K562 (cell line): ENCODE data around the gene ATL1. TPM values are rescaled to one million over a fixed set of nuclear protein-coding genes. Genes with fewer than 3 reads are reported as not detected.

Experiments used
- ATAC-seq: fragments of 200-7000 bp; cut with Tn5 transposase; 3 replicates; pipeline ENCODE4 v1.9.1; 2020; ENCODE audit warnings: moderate library complexity
- BruUV-seq: library from RNA; stranded (reverse); fragments of 400-500 nt; replicated peaks from 2 replicates; lab custom pipeline; 2021; lab: Mats Ljungman, UMichigan
- CTCF ChIA-PET: fragments of 300-600 bp; formaldehyde crosslinking; extraction: SDS; loops from one replicate; lab custom pipeline; 2021; ENCODE audit warnings: low intra/inter-chr PET ratio; lab: Yijun Ruan, JAX
- POLR2A ChIA-PET: fragments of 300-600, 350-650 bp; sonication (Branson Sonifier 250); formaldehyde crosslinking; extraction: SDS; loops from one replicate; lab custom pipeline; 2021; ENCODE audit warnings: antibody characterized with exemption, inconsistent platforms; lab: Yijun Ruan, JAX
- DNase-seq, 4 experiments: peaks; one replicate each; pipeline versions ENCODE4 v3.0.0 to v3.0.0-alpha.2; 2011 to 2018; ENCODE audit warnings: low spot score in 3 of 4, mixed read lengths in 3 of 4; ENCODE audit errors: extremely low read depth in 1 of 4
- FAIRE-seq: peaks from 2 replicates; lab custom pipeline; 2011; peaks lifted over from hg19 to GRCh38; lab: Jason Lieb, UNC
- H2AFZ ChIP-seq: 2 replicates; pipeline ENCODE4 v1.6.0; 2011; ENCODE audit warnings: low read depth, low read length, control low read depth, inconsistent platforms
- H3K27ac ChIP-seq: fragments of 200-600 bp; 3 replicates; pipeline ENCODE4 v1.8.0; 2011; ENCODE audit warnings: low read depth, mild to moderate bottlenecking, control low read depth, inconsistent platforms, low read length, moderate library complexity, mixed read lengths; ENCODE audit errors: extremely low read depth
- H3K27me3 ChIP-seq, 2 experiments: fragments of 300-600 bp in 1 of 2; 2 replicates in 1 of 2; 3 replicates in 1 of 2; pipeline versions ENCODE4 v1.6.0 to v1.8.0; 2011; ENCODE audit warnings: inconsistent platforms in 2 of 2, low read length in 2 of 2, mild to moderate bottlenecking in 1 of 2, mixed read lengths in 1 of 2, moderate library complexity in 1 of 2; ENCODE audit not compliant: control insufficient read depth in 2 of 2, insufficient read depth in 2 of 2
- H3K36me3 ChIP-seq: fragments of 300-600 bp; 3 replicates; pipeline ENCODE4 v1.8.0; 2011; ENCODE audit warnings: mild to moderate bottlenecking, low read length, inconsistent platforms; ENCODE audit not compliant: control insufficient read depth, insufficient read depth
- H3K4me1 ChIP-seq, 2 experiments: fragments of 200-600 bp in 1 of 2; replicated peaks in 1 of 2; 2 replicates in 1 of 2; 3 replicates in 1 of 2; pipeline versions ENCODE4 v1.5.1 to v1.8.0; 2011; ENCODE audit warnings: inconsistent platforms in 2 of 2, low read length in 2 of 2, mild to moderate bottlenecking in 1 of 2, mixed read lengths in 1 of 2, moderate library complexity in 1 of 2; ENCODE audit not compliant: control insufficient read depth in 2 of 2, insufficient read depth in 2 of 2
- H3K4me2 ChIP-seq: 2 replicates; pipeline ENCODE4 v1.6.1; 2011; ENCODE audit warnings: low read length, control low read depth, inconsistent platforms, mixed read lengths; ENCODE audit not compliant: insufficient read depth
- H3K4me3 ChIP-seq: fragments of 200-600 bp; sonication (generic), shearing (Covaris generic); 2 replicates; pipeline ENCODE4 v1.5.1; 2016; ENCODE audit warnings: control low read depth, inconsistent platforms
- H3K79me2 ChIP-seq: fragments of 200-600 bp; 3 replicates; pipeline ENCODE4 v1.8.0; 2011; ENCODE audit warnings: low read length, inconsistent platforms; ENCODE audit not compliant: control insufficient read depth, insufficient read depth
- H3K9ac ChIP-seq, 2 experiments: 2 replicates each; pipeline versions ENCODE4 v1.6.0 to v1.6.1; 2011; ENCODE audit warnings: low read depth in 2 of 2, low read length in 2 of 2, control low read depth in 1 of 2, inconsistent platforms in 1 of 2, mild to moderate bottlenecking in 1 of 2, mixed read lengths in 1 of 2; ENCODE audit not compliant: insufficient read depth in 1 of 2
- H3K9me1 ChIP-seq: one replicate; pipeline ENCODE4 v1.6.0; 2011; ENCODE audit warnings: inconsistent platforms, mild to moderate bottlenecking, low read length, moderate library complexity; ENCODE audit not compliant: control insufficient read depth, insufficient read depth
- H3K9me3 ChIP-seq: replicated peaks from 2 replicates; pipeline ENCODE4 v1.5.1; 2011; ENCODE audit warnings: low read depth, low read length, inconsistent platforms; ENCODE audit not compliant: control insufficient read depth, insufficient read depth
- H4K20me1 ChIP-seq: replicated peaks from 2 replicates; pipeline ENCODE4 v1.6.1; 2011; ENCODE audit warnings: low read length, inconsistent platforms, mixed read lengths; ENCODE audit not compliant: control insufficient read depth, insufficient read depth
- EGR1 ChIP-seq: fragments of 450-650 bp; conservative IDR thresholded peaks from 2 replicates; pipeline ENCODE4 v1.6.1; 2017; ENCODE audit warnings: mild to moderate bottlenecking
- HDAC2 ChIP-seq: fragments of 450-650 bp; IDR thresholded peaks from 2 replicates; pipeline ENCODE4 v1.6.1; 2016; ENCODE audit warnings: mild to moderate bottlenecking
- IRF9 ChIP-seq: fragments of 450-650 bp; IDR thresholded peaks from 2 replicates; pipeline ENCODE4 v1.6.1; 2016; ENCODE audit warnings: missing biosample characterization, missing genetic modification characterization
- MTA1 ChIP-seq: fragments of 450-650 bp; IDR thresholded peaks from 2 replicates; pipeline ENCODE4 v1.6.1; 2017; ENCODE audit warnings: borderline replicate concordance
- NFATC3 ChIP-seq: fragments of 450-650 bp; IDR thresholded peaks from 2 replicates; pipeline ENCODE4 v1.6.1; 2017; ENCODE audit warnings: mild to moderate bottlenecking
- PCBP2 ChIP-seq: fragments of 200-400 bp; formaldehyde crosslinking; IDR thresholded peaks from 2 replicates; pipeline ENCODE4 v1.6.1; 2018; ENCODE audit warnings: low read length, low read depth, mild to moderate bottlenecking, moderate library complexity; ENCODE audit not compliant: poor library complexity, severe bottlenecking
- POLR2A ChIP-seq: fragments of 450-650 bp; conservative IDR thresholded peaks from 2 replicates; pipeline ENCODE4 v1.6.1; 2016
- SMAD2 ChIP-seq: fragments of 150-350 bp; IDR thresholded peaks from 2 replicates; pipeline ENCODE4 v1.6.1; 2014; ENCODE audit warnings: low read depth, mild to moderate bottlenecking, low read length
- SREBF2 ChIP-seq: sonication (generic); formaldehyde crosslinking; IDR thresholded peaks from 2 replicates; pipeline ENCODE4 v1.4.0; 2020; ENCODE audit warnings: mild to moderate bottlenecking, missing genetic modification reagents
- ZBTB9 ChIP-seq: fragments of 450-650 bp; formaldehyde crosslinking; IDR thresholded peaks from 2 replicates; pipeline ENCODE4 v1.4.0; 2020; ENCODE audit warnings: mild to moderate bottlenecking, moderate library complexity
- ZNF23 ChIP-seq: fragments of 250-450 bp; sonication (Bioruptor Pico); IDR thresholded peaks from 2 replicates; pipeline ENCODE4 v1.4.0; 2020; ENCODE audit warnings: mild to moderate bottlenecking
- ZNF274 ChIP-seq: IDR thresholded peaks from 2 replicates; pipeline ENCODE4 v1.6.1; 2011; ENCODE audit warnings: low read depth, mild to moderate bottlenecking, low read length, moderate library complexity, borderline replicate concordance
- ZNF764 ChIP-seq: fragments of 250-450 bp; sonication (Bioruptor Pico); IDR thresholded peaks from 2 replicates; pipeline ENCODE4 v1.4.0; 2020; ENCODE audit warnings: low read depth, mild to moderate bottlenecking, moderate library complexity
- ZSCAN32 ChIP-seq: fragments of 450-650 bp; formaldehyde crosslinking; IDR thresholded peaks from 2 replicates; pipeline ENCODE4 v1.4.0; 2020; ENCODE audit warnings: mild to moderate bottlenecking, moderate library complexity
- WGBS: fragments of 100-300 bp; shearing (Covaris generic); methylation state at CpG from one replicate; pipeline ENCODE4 v1.1.6; 2016; ENCODE audit warnings: low coverage, mixed read lengths; ENCODE audit not compliant: insufficient coverage; ENCODE audit errors: missing lambda C conversion rate; 5-methylcytosine and 5-hydroxymethylcytosine counted together
- in situ Hi-C: fragments of 300-500 bp; cut with MboI; formaldehyde crosslinking; loops from 4 replicates; pipeline ENCODE4 v1.15.0; 2018; ENCODE audit warnings: inconsistent platforms, mixed read lengths
- intact Hi-C: fragments of 100-400 bp; cut with micrococcal nuclease; formaldehyde crosslinking; loops from 2 replicates; pipeline ENCODE4 v1.14.2; 2022
- polyA plus RNA-seq, 8 experiments: library from polyadenylated mRNA; depleted of rRNA in 4 of 8; stranded (reverse) in 5 of 8; unstranded in 3 of 8; fragments of >200 nt; fragmentation: Nextera tagmentation in 2 of 8; fragmentation: Illumina TruSeq in 1 of 8; extraction: Ambion mirVana in 2 of 8; extraction: Trizol in 1 of 8; gene quantifications; 2 replicates each; pipeline versions ENCODE4 v1.2.1 to v1.2.3, GENCODE V29; 2011 to 2014; ENCODE audit warnings: inconsistent platforms in 1 of 8, missing spikeins in 1 of 8
- total RNA-seq, 7 experiments: library from RNA; depleted of rRNA in 6 of 7; stranded (reverse); fragments of >200 nt in 6 of 7; fragmentation: Illumina TruSeq in 2 of 7; extraction: Trizol in 2 of 7; gene quantifications; 2 replicates each; pipeline versions ENCODE4 v1.2.1 to v1.2.3, GENCODE V29; 2011 to 2021; ENCODE audit warnings: low replicate concordance in 1 of 7
- TF ChIP-seq, protein P1 (sequence below): fragments of 200-800 bp; sonication (Bioruptor generic); IDR thresholded peaks from 2 replicates; pipeline ENCODE4 v1.6.1; 2016; ENCODE audit warnings: missing genetic modification characterization, missing compliant biosample characterization

ATL1 gene
- total and polyA plus RNA-seq, 9 of the 15 experiments (the other 6 are each of a cell fraction or from before 2014, with no cell fraction given): 0.04 to 0.16 (median 0.07) TPM; not detected in 4

- in situ Hi-C loops: no loop called here
- H3K9me3 ChIP-seq: no peaks in the 10 kb centered on the region
- no peak for DNase-seq
- H3K4me3 ChIP-seq: no peak overlapping the region
- BruUV-seq: no TSS peak
- peaks cover 0 to 3% of the 10 kb centered on the region in 2 experiments; a peak in 2 of 5 replicates for H3K27me3 ChIP-seq
- no peaks in the 10 kb centered on the region for H3K9me1 ChIP-seq
- no peak for ATAC-seq
- no peak overlapping the region for H2AFZ ChIP-seq
- TF ChIP-seq IRF9 (tag) (no peak), EGR1 (no peak), POLR2A (no peak), SREBF2 (no peak), SMAD2 (no peak), ZSCAN32 (no peak), MTA1 (no peak), ZNF764 (CRISPR knock-in tag) (no peak), PCBP2 (no peak), ZNF23 (CRISPR knock-in tag) (no peak), NFATC3 (no peak), ZNF274 (no peak), ZBTB9 (CRISPR knock-in tag) (no peak), HDAC2 (no peak)
- TF ChIP-seq, protein P1, sequence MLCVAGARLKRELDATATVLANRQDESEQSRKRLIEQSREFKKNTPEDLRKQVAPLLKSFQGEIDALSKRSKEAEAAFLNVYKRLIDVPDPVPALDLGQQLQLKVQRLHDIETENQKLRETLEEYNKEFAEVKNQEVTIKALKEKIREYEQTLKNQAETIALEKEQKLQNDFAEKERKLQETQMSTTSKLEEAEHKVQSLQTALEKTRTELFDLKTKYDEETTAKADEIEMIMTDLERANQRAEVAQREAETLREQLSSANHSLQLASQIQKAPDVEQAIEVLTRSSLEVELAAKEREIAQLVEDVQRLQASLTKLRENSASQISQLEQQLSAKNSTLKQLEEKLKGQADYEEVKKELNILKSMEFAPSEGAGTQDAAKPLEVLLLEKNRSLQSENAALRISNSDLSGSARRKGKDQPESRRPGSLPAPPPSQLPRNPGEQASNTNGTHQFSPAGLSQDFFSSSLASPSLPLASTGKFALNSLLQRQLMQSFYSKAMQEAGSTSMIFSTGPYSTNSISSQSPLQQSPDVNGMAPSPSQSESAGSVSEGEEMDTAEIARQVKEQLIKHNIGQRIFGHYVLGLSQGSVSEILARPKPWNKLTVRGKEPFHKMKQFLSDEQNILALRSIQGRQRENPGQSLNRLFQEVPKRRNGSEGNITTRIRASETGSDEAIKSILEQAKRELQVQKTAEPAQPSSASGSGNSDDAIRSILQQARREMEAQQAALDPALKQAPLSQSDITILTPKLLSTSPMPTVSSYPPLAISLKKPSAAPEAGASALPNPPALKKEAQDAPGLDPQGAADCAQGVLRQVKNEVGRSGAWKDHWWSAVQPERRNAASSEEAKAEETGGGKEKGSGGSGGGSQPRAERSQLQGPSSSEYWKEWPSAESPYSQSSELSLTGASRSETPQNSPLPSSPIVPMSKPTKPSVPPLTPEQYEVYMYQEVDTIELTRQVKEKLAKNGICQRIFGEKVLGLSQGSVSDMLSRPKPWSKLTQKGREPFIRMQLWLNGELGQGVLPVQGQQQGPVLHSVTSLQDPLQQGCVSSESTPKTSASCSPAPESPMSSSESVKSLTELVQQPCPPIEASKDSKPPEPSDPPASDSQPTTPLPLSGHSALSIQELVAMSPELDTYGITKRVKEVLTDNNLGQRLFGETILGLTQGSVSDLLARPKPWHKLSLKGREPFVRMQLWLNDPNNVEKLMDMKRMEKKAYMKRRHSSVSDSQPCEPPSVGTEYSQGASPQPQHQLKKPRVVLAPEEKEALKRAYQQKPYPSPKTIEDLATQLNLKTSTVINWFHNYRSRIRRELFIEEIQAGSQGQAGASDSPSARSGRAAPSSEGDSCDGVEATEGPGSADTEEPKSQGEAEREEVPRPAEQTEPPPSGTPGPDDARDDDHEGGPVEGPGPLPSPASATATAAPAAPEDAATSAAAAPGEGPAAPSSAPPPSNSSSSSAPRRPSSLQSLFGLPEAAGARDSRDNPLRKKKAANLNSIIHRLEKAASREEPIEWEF (CRISPR knock-in tag): no peak
- H3K27ac ChIP-seq: no peak overlapping the region
- intact Hi-C loops: loop anchor here (5.0 kb wide), 1 partner anchor 96 kb away; no protein-coding TSS in a partner anchor
- H3K4me2 ChIP-seq: no peak overlapping the region
- POLR2A ChIA-PET: no interaction called here
- H3K36me3 ChIP-seq: no peaks in the 10 kb centered on the region
- no peak overlapping the region for H3K9ac ChIP-seq
- WGBS: 24% methylated on average over 2 of the region's 2 CpGs
- H3K79me2 ChIP-seq: no peaks in the 10 kb centered on the region
- no peaks in the 10 kb centered on the region for H3K4me1 ChIP-seq
- H4K20me1 ChIP-seq: no peaks in the 10 kb centered on the region
- no peak for FAIRE-seq
- CTCF ChIA-PET: no interaction called here
These were observed 56.3 kb downstream of the ATL1 start for GRCh38 chr14:50616275-50616674.
